ENCODE results near the gene CARTPT. TPM values are rescaled to one million over a fixed set of nuclear protein-coding genes. Genes with fewer than 3 reads are reported as not detected.

Gene CARTPT
- total RNA-seq, 1 experiment from 2014 or later = not detected

DNA sequence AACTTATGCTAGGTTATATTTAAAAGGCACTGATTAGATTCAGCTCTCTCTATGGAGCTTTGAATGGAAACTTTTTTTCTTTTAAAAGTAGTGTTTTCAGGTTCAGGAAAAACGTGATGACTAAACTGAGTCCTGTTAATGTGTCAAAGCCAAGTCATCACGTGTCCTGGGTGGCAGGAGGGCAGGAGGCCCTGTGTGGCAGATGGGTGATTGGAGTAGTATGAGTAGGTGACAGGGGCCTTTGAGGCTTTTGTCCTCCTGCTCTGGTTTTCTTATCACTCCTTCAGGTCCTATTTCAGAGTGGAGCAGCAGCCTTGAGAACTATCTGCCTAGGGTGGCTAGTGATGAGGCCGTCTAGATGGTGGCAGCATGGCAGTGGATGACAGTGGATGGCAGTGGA is 17.7 kb upstream of the CARTPT start:
- no peaks in the 10 kb centered on the region for H3K9me2 ChIP-seq (ENCODE audit: insufficient read depth)
- no peak overlapping the region for H3K4me2 ChIP-seq (ENCODE audit: low read length)
- no peak overlapping the region for H3K27ac ChIP-seq (ENCODE audit: low read depth, low read length)
- H3K36me3 ChIP-seq (ENCODE audit: control insufficient read depth in 1 of 2, insufficient read depth in 2 of 2, low read length in 2 of 2) = no peaks in the 10 kb centered on the region
- intact Hi-C loops (cut with micrococcal nuclease) = no loop called here
- no peak overlapping the region for H3K9ac ChIP-seq (ENCODE audit: low read length)
- H2AFZ ChIP-seq (ENCODE audit: low read depth, low read length, poor library complexity, severe bottlenecking) = no peak overlapping the region
- TF ChIP-seq CEBPB (IDR thresholded peaks at IDR 0.05; ENCODE audit: low read depth) = no peak
- TF ChIP-seq JUND (IDR thresholded peaks at IDR 0.05) = no peak
- no peak for TF ChIP-seq SRF (IDR thresholded peaks at IDR 0.05; ENCODE audit: low read depth)
- no peak for TF ChIP-seq POLR2AphosphoS5 (IDR thresholded peaks at IDR 0.05; ENCODE audit: low read depth, low read length)
- TF ChIP-seq ELF1 (IDR thresholded peaks at IDR 0.05; ENCODE audit: borderline replicate concordance, low read depth) = no peak
- no peak for TF ChIP-seq YY1 (IDR thresholded peaks at IDR 0.05; ENCODE audit: extremely low read depth, insufficient replicate concordance, low read depth, low read length)
- TF ChIP-seq TCF7L2 (IDR thresholded peaks at IDR 0.05; ENCODE audit: borderline replicate concordance, extremely low read depth, insufficient read depth, insufficient read length) = no peak
- H3K9me3 ChIP-seq (ENCODE audit: control insufficient read depth in 1 of 2, insufficient read depth in 1 of 2, low read depth in 1 of 2, low read length in 2 of 2) = no peaks in the 10 kb centered on the region
- H3K4me3 ChIP-seq (replicated peaks in 1 of 2; ENCODE audit: low read depth in 1 of 2, low read length in 2 of 2) = no peak overlapping the region
- H4K20me1 ChIP-seq (ENCODE audit: insufficient read depth) = no peaks in the 10 kb centered on the region
- ChIA-PET CTCF (no interaction called here), POLR2A (no interaction called here), RAD21 (ENCODE audit: low non-redundant PET in 1 of 2, low total read pairs in 2 of 2, uncharacterized antibody in 2 of 2, unreplicated experiment in 2 of 2) (no interaction called here)
- DNase-seq (ENCODE audit: low read depth, low spot score) (no peak), ATAC-seq (no peak)
- H3K79me2 ChIP-seq (ENCODE audit: insufficient read depth, low read length) = no peaks in the 10 kb centered on the region
- peaks cover 18% of the 10 kb centered on the region for H3K27me3 ChIP-seq (ENCODE audit: insufficient read depth, low read length)
- no peaks in the 10 kb centered on the region for H3K4me1 ChIP-seq (ENCODE audit: control insufficient read depth in 1 of 2, insufficient read depth in 2 of 2, low read length in 2 of 2)
- BruUV-seq (replicated peaks) = no TSS peak

DNA sequence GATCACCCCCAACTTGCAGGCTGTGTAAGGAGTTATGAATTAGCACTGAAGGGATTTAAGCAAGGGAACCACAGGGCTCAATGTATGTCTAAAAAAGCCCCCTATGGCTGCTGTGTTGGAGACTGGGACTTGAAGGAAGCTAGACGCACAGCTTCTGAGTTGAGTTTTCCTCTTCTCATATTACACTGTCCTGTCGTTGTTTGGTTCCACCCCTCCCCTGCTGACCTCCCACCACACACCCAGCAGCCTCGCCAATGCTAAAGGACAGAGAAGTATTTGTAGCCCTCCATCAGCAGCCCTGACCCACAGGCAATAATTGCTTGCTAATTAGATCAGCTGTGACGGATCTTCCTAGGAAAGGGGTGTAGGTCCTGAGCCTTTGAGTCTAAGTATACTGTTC is 15.1 kb upstream of the CARTPT start:
- Histone ChIP-seq H3K79me2 (ENCODE audit: insufficient read depth, low read length) (no peaks in the 10 kb centered on the region), H3K27me3 (ENCODE audit: insufficient read depth, low read length) (peaks cover 34% of the 10 kb centered on the region), H3K9ac (ENCODE audit: low read length) (no peak overlapping the region), H3K4me3 (replicated peaks in 1 of 2; ENCODE audit: low read depth in 1 of 2, low read length in 2 of 2) (no peak overlapping the region), H3K9me2 (ENCODE audit: insufficient read depth) (no peaks in the 10 kb centered on the region), H3K9me3 (ENCODE audit: control insufficient read depth in 1 of 2, insufficient read depth in 1 of 2, low read depth in 1 of 2, low read length in 2 of 2) (no peaks in the 10 kb centered on the region), H2AFZ (ENCODE audit: low read depth, low read length, poor library complexity, severe bottlenecking) (no peak overlapping the region), H4K20me1 (ENCODE audit: insufficient read depth) (no peaks in the 10 kb centered on the region), H3K27ac (ENCODE audit: low read depth, low read length) (no peak overlapping the region), H3K4me1 (ENCODE audit: control insufficient read depth in 1 of 2, insufficient read depth in 2 of 2, low read length in 2 of 2) (no peaks in the 10 kb centered on the region), H3K4me2 (ENCODE audit: low read length) (no peak overlapping the region), H3K36me3 (ENCODE audit: control insufficient read depth in 1 of 2, insufficient read depth in 2 of 2, low read length in 2 of 2) (no peaks in the 10 kb centered on the region)
- intact Hi-C loops (cut with micrococcal nuclease) = no loop called here
- ChIA-PET POLR2A (no interaction called here), CTCF (no interaction called here), RAD21 (ENCODE audit: low non-redundant PET in 1 of 2, low total read pairs in 2 of 2, uncharacterized antibody in 2 of 2, unreplicated experiment in 2 of 2) (no interaction called here)
- DNase-seq (ENCODE audit: low read depth, low spot score) = no peak
- no peak for ATAC-seq
- no TSS peak for BruUV-seq (replicated peaks)
- TF ChIP-seq, protein P1, sequence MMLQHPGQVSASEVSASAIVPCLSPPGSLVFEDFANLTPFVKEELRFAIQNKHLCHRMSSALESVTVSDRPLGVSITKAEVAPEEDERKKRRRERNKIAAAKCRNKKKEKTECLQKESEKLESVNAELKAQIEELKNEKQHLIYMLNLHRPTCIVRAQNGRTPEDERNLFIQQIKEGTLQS (IDR thresholded peaks at IDR 0.05) = no peak
- TF ChIP-seq SP1 (IDR thresholded peaks at IDR 0.05; ENCODE audit: low read depth) (no peak), FOSL1 (IDR thresholded peaks at IDR 0.05; ENCODE audit: low read depth) (no peak), POLR2A (IDR thresholded peaks at IDR 0.05; ENCODE audit: borderline replicate concordance, extremely low read depth, insufficient read depth, insufficient read length) (no peak), SRF (IDR thresholded peaks at IDR 0.05; ENCODE audit: low read depth) (no peak), ELF1 (IDR thresholded peaks at IDR 0.05; ENCODE audit: borderline replicate concordance, low read depth) (no peak), POLR2AphosphoS5 (IDR thresholded peaks at IDR 0.05; ENCODE audit: low read depth, low read length) (no peak), CBX3 (IDR thresholded peaks at IDR 0.05; ENCODE audit: low read depth) (no peak), ZNF274 (IDR thresholded peaks at IDR 0.05; ENCODE audit: low read depth, low read length) (no peak), SIN3A (IDR thresholded peaks at IDR 0.05; ENCODE audit: low read depth) (no peak), EZH2 (IDR thresholded peaks at IDR 0.05) (no peak)
- TF ChIP-seq, protein P2, sequence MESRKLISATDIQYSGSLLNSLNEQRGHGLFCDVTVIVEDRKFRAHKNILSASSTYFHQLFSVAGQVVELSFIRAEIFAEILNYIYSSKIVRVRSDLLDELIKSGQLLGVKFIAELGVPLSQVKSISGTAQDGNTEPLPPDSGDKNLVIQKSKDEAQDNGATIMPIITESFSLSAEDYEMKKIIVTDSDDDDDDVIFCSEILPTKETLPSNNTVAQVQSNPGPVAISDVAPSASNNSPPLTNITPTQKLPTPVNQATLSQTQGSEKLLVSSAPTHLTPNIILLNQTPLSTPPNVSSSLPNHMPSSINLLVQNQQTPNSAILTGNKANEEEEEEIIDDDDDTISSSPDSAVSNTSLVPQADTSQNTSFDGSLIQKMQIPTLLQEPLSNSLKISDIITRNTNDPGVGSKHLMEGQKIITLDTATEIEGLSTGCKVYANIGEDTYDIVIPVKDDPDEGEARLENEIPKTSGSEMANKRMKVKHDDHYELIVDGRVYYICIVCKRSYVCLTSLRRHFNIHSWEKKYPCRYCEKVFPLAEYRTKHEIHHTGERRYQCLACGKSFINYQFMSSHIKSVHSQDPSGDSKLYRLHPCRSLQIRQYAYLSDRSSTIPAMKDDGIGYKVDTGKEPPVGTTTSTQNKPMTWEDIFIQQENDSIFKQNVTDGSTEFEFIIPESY (IDR thresholded peaks at IDR 0.05; ENCODE audit: extremely low read depth, insufficient replicate concordance, low read length) = no peak
- TF ChIP-seq, protein P3, sequence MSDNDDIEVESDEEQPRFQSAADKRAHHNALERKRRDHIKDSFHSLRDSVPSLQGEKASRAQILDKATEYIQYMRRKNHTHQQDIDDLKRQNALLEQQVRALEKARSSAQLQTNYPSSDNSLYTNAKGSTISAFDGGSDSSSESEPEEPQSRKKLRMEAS (IDR thresholded peaks at IDR 0.05) = no peak

Measured in HCT116 (cell line).